Neural progenitor cell (in vitro differentiated cells): Measurements from ENCODE around the gene NCK2. TPM values are rescaled to one million over a fixed set of nuclear protein-coding genes. Genes with fewer than 3 reads are reported as not detected.

Experiments used
- DNase-seq: peaks from one replicate; pipeline ENCODE4 v3.0.0-alpha.2; 2016; ENCODE audit warnings: low spot score
- H2AFZ ChIP-seq: fragments of 200-600 bp; sonication (generic); replicated peaks from 2 replicates; pipeline ENCODE4 v1.6.1; 2016; ENCODE audit warnings: antibody characterized with exemption
- H3F3A ChIP-seq: fragments of 200-600 bp; sonication (generic); 2 replicates; pipeline ENCODE4 v1.6.1; 2016; ENCODE audit warnings: antibody characterized with exemption, low read depth
- H3K27ac ChIP-seq: fragments of 200-600 bp; sonication (generic); 2 replicates; pipeline ENCODE4 v1.5.1; 2016; ENCODE audit warnings: mild to moderate bottlenecking
- H3K27me3 ChIP-seq: fragments of 200-600 bp; sonication (generic); 2 replicates; pipeline ENCODE4 v1.6.1; 2016; ENCODE audit warnings: mild to moderate bottlenecking, moderate library complexity
- H3K36me3 ChIP-seq: fragments of 200-600 bp; sonication (generic); 2 replicates; pipeline ENCODE4 v1.5.1; 2016
- H3K4me1 ChIP-seq: fragments of 200-600 bp; sonication (generic); 2 replicates; pipeline ENCODE4 v1.6.1; 2016; ENCODE audit warnings: mixed run types
- H3K4me2 ChIP-seq: fragments of 200-600 bp; sonication (generic); 2 replicates; pipeline ENCODE4 v1.6.1; 2016
- H3K4me3 ChIP-seq: fragments of 200-600 bp; sonication (generic); 2 replicates; pipeline ENCODE4 v1.5.1; 2016
- H3K79me2 ChIP-seq: fragments of 200-600 bp; sonication (generic); 2 replicates; pipeline ENCODE4 v1.6.1; 2016; ENCODE audit warnings: low read depth
- H3K9ac ChIP-seq: fragments of 200-600 bp; sonication (generic); 2 replicates; pipeline ENCODE4 v1.6.1; 2016
- H3K9me3 ChIP-seq: fragments of 200-600 bp; sonication (generic); 2 replicates; pipeline ENCODE4 v1.5.1; 2016; ENCODE audit warnings: low read depth
- H4K20me1 ChIP-seq: fragments of 200-600 bp; sonication (generic); 2 replicates; pipeline ENCODE4 v1.6.1; 2016; ENCODE audit warnings: low read depth
- H3K27ac Mint-ChIP-seq: 3 replicates; pipeline ENCODE4 v1.8.0; 2021; ENCODE audit warnings: mixed read lengths
- H3K27me3 Mint-ChIP-seq: 2 replicates; pipeline ENCODE4 v1.8.0; 2022; ENCODE audit warnings: low read depth, mild to moderate bottlenecking, inconsistent platforms, moderate library complexity, mixed read lengths; ENCODE audit not compliant: insufficient read depth
- H3K36me3 Mint-ChIP-seq: 3 replicates; pipeline ENCODE4 v1.8.0; 2021; ENCODE audit warnings: mixed read lengths
- H3K4me1 Mint-ChIP-seq: 3 replicates; pipeline ENCODE4 v1.8.0; 2021; ENCODE audit warnings: mixed read lengths
- H3K4me3 Mint-ChIP-seq: 3 replicates; pipeline ENCODE4 v1.8.0; 2021; ENCODE audit warnings: mild to moderate bottlenecking, moderate library complexity, mixed read lengths
- H3K9me3 Mint-ChIP-seq: 3 replicates; pipeline ENCODE4 v1.8.0; 2020; ENCODE audit warnings: mixed read lengths
- EZH2 ChIP-seq: fragments of 200-600 bp; sonication (generic); IDR thresholded peaks from 2 replicates; pipeline ENCODE4 v1.6.1; 2017; ENCODE audit warnings: antibody characterized with exemption, mild to moderate bottlenecking, moderate library complexity
- EZH2phosphoT487 ChIP-seq: fragments of 200-600 bp; sonication (generic); IDR thresholded peaks from 2 replicates; pipeline ENCODE4 v1.6.1; 2017; ENCODE audit warnings: antibody characterized with exemption
- total RNA-seq: library from RNA; depleted of rRNA; stranded (reverse); fragments of >200 nt; gene quantifications from 2 replicates; pipeline ENCODE4 v1.2.3, GENCODE V29; 2015; ENCODE audit warnings: low replicate concordance
- TF ChIP-seq, protein P1 (sequence below): fragments of 200-600 bp; sonication (generic); IDR thresholded peaks from 2 replicates; pipeline ENCODE4 v1.5.1; 2017; ENCODE audit warnings: antibody characterized with exemption, mild to moderate bottlenecking

Gene NCK2
- total RNA-seq, 1 donor from 2014 or later = 26.2 TPM

DNA sequence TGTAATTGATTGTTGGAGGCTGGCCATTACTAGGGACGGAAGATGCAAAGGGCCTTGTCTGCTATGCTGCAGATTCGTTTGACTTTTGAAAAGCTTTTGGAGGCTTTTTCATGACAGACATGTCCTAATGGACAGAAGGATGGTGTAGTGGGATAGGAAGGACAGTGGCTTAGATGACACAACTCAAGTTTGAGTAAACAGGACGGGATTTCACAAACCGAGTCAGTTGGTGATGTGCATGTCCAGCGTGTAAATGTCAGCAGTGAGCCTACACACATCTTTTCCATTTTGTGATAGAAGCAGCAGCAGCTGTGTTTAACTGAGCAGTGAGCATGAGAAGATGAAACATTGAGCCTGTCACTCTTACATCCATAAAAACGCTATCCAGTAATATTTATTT is 76.0 kb downstream of the NCK2 start:
- Histone ChIP-seq H3K4me2 (no peak overlapping the region), H3F3A (no peaks in the 10 kb centered on the region), H3K36me3 (no peaks in the 10 kb centered on the region), H3K9ac (no peak overlapping the region), H3K4me1 (peaks cover 14% of the 10 kb centered on the region), H3K27ac (no peak overlapping the region), H2AFZ (no peak overlapping the region), H4K20me1 (peaks cover 34% of the 10 kb centered on the region), H3K27me3 (no peaks in the 10 kb centered on the region), H3K4me3 (no peak overlapping the region), H3K79me2 (peaks cover 37% of the 10 kb centered on the region), H3K9me3 (no peaks in the 10 kb centered on the region)
- no peak for DNase-seq
- no peaks in the 10 kb centered on the region for H3K9me3 Mint-ChIP-seq
- H3K4me1 Mint-ChIP-seq = peaks cover 7% of the 10 kb centered on the region
- peaks cover 33% of the 10 kb centered on the region for H3K36me3 Mint-ChIP-seq
- TF ChIP-seq EZH2 (no peak), EZH2phosphoT487 (no peak)
- TF ChIP-seq, protein P1, sequence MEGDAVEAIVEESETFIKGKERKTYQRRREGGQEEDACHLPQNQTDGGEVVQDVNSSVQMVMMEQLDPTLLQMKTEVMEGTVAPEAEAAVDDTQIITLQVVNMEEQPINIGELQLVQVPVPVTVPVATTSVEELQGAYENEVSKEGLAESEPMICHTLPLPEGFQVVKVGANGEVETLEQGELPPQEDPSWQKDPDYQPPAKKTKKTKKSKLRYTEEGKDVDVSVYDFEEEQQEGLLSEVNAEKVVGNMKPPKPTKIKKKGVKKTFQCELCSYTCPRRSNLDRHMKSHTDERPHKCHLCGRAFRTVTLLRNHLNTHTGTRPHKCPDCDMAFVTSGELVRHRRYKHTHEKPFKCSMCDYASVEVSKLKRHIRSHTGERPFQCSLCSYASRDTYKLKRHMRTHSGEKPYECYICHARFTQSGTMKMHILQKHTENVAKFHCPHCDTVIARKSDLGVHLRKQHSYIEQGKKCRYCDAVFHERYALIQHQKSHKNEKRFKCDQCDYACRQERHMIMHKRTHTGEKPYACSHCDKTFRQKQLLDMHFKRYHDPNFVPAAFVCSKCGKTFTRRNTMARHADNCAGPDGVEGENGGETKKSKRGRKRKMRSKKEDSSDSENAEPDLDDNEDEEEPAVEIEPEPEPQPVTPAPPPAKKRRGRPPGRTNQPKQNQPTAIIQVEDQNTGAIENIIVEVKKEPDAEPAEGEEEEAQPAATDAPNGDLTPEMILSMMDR = no peak
- no peak overlapping the region for H3K4me3 Mint-ChIP-seq
- no peak overlapping the region for H3K27ac Mint-ChIP-seq
- H3K27me3 Mint-ChIP-seq = no peaks in the 10 kb centered on the region

DNA sequence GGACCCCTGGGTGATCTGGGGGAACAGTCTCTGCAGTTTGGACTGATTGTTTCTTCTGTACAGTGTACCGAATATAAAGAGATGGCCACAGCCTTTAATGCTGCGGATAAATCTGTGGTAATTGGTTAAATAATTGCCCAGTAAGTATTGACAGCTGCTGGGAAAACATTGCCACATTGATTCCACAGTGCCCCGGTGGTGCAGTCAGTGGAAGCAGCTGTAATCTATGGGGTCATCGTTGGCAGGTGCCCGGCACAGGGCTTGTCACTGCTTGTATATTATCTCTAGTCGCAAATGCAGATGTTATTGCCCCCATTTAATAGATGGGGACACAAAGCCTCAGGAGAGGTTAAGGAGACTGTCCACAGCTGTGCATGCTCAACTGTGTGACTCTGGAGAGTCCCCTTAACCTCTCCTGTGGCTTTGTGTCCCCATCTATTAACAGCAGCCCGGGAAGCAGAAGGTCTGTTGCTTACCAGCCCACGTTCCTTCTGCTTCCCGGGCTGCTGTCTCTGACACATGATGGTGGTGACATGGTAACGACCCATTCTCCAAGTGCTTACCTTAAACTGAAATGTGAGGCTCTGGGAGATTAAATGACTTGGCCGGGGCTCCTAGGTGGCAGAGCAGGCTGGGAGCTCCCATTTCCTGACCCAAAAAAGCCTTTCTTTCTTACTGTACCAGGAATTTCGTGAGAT is 76.9 kb downstream of the NCK2 start:
- H3K4me1 Mint-ChIP-seq = peaks cover 5% of the 10 kb centered on the region
- H3F3A ChIP-seq = no peaks in the 10 kb centered on the region
- peak overlapping the region; percentile 33 for H3K27ac Mint-ChIP-seq
- peaks cover 34% of the 10 kb centered on the region for H4K20me1 ChIP-seq
- H3K36me3 Mint-ChIP-seq = peaks cover 37% of the 10 kb centered on the region
- no peaks in the 10 kb centered on the region for H3K27me3 ChIP-seq
- TF ChIP-seq, protein P1 = no peak
- TF ChIP-seq EZH2 (no peak), EZH2phosphoT487 (no peak)
- H3K9me3 ChIP-seq = no peaks in the 10 kb centered on the region
- H3K27ac ChIP-seq = peak overlapping the region; percentile 34
- peak overlapping the region; percentile 38 for H3K4me2 ChIP-seq
- H3K27me3 Mint-ChIP-seq = no peaks in the 10 kb centered on the region
- peaks cover 3% of the 10 kb centered on the region for H3K9me3 Mint-ChIP-seq
- no peak overlapping the region for H3K9ac ChIP-seq
- peaks cover 14% of the 10 kb centered on the region for H3K4me1 ChIP-seq
- no peak for DNase-seq
- H3K36me3 ChIP-seq = no peaks in the 10 kb centered on the region
- H3K4me3 ChIP-seq = no peak overlapping the region
- H2AFZ ChIP-seq = no peak overlapping the region
- H3K79me2 ChIP-seq = peaks cover 42% of the 10 kb centered on the region
- no peak overlapping the region for H3K4me3 Mint-ChIP-seq

DNA sequence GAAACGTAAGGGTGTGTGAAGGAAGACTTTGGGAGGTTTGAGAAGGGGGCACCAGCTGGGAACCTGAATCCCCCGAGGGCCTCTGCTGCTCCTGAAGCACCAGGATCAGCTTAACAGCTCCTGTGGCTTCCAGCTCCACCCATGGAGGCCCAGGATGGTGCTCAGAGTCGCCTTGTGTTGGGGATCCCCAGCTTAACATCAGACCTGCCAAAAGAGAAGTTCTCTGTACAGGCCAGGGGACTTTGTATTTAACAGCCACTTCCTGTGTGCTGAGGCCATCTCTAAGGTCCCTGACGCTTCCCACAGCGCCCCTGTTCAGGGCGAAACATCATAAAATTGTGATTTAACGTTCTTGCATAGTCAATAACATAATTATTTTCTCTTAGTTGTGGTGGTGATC is 77.5 kb downstream of the NCK2 start:
- Histone ChIP-seq H3K27me3 (no peaks in the 10 kb centered on the region), H3K36me3 (no peaks in the 10 kb centered on the region), H3K27ac (peak overlapping the region; percentile 34), H3K79me2 (peaks cover 42% of the 10 kb centered on the region), H3K9me3 (no peaks in the 10 kb centered on the region), H3F3A (no peaks in the 10 kb centered on the region), H2AFZ (no peak overlapping the region), H4K20me1 (peaks cover 34% of the 10 kb centered on the region), H3K4me3 (no peak overlapping the region), H3K4me2 (peak overlapping the region; percentile 38), H3K9ac (no peak overlapping the region), H3K4me1 (peaks cover 14% of the 10 kb centered on the region)
- Mint-ChIP-seq H3K9me3 (peaks cover 4% of the 10 kb centered on the region), H3K4me1 (peaks cover 5% of the 10 kb centered on the region), H3K4me3 (no peak overlapping the region), H3K27ac (peak overlapping the region; percentile 33), H3K36me3 (peaks cover 36% of the 10 kb centered on the region), H3K27me3 (no peaks in the 10 kb centered on the region)
- no peak for DNase-seq
- no peak for TF ChIP-seq EZH2
- TF ChIP-seq, protein P1 = no peak
- no peak for TF ChIP-seq EZH2phosphoT487
